Stimulated activated CD8-positive, alpha-beta memory T cell treated with anti-CD3 and anti-CD28 coated beads, Interleukin-12 subunit alpha, Interleukin-12 subunit beta, amount 100 ng/mL, for 24 hours (primary cell): ENCODE results near the gene CHMP6.

ENCODE experiments used
- DNase-seq: peaks from one replicate; pipeline ENCODE4 v3.0.0-alpha.2; 2020; ENCODE audit errors: extremely low read depth

The CHMP6 gene

DNA sequence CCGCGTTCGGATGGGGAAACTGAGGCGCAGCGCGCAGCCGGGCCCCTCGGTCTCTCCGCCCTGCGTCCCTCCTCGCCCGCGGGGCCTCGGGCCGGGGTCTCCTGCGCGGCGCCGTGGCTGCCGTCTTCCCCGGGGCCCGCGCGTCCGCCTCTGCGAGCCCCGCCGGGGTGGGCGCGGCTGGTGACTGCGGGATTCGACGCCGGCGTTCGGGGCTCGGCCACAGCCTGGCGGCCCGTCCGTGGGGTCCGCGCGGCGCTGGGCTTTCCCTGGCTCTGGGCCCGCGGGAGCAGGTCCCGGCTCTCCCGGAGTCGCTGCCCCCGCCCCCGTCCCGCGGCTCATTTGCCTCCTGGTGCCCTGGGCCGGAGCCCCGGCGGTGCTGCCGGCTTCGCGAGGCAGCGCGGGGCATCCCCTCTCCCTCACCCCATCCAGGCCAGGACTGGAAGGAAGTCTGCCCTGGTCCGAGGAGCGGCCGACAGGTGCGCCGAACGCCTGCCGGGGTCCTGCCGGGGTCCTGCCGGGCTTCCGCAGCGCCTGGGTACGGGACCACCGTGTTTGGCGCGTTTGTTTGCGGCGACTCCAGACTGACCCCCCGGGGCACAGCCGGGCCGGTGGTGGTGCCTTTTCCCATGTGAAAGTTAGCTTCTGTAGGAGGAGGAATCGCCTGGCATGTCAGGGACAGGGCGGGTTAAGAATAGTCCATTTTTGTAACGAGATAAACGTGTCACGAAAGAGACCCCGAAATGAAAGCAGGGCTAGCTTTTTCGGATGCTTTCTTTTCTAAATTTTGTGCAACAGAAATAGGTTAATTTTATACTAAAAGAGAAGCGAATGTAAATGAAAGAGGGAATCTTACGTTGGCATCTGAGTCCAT lies 671 bp downstream of the CHMP6 start:
- DNase-seq: no peak

DNA sequence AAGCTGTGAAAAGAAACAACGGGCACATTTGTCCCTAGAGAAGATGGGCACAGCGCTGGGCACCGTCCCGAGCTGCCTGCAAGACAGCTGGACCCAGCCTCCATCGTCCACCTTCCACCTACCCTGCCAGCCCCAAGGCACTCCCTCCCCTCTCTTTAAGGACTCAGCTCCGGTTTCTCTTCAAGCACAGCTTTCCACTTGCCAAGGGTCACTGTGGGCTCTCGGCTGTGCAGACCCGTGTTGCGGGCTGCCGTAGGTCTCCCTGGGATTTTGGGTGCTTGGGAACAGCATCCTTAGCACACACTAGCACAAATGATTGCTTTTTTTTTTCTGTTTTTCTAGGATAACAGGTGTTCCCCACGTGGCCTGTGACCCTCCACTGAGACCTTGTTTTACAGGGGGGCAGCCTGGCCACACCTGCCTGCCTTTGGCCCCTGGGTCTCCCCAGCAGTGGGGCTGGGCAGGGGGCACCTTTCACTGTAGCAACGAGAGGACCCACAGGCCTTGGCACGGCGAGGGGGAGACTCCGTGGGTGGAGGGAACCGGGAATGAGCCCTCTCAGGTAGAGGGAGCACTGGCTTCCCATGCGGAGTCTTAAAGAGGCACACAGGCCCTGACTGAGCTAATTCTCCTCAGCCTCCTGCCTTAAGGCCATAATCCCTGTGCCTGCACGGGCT lies 1.4 kb downstream of the CHMP6 start:
- DNase-seq: no peak

DNA sequence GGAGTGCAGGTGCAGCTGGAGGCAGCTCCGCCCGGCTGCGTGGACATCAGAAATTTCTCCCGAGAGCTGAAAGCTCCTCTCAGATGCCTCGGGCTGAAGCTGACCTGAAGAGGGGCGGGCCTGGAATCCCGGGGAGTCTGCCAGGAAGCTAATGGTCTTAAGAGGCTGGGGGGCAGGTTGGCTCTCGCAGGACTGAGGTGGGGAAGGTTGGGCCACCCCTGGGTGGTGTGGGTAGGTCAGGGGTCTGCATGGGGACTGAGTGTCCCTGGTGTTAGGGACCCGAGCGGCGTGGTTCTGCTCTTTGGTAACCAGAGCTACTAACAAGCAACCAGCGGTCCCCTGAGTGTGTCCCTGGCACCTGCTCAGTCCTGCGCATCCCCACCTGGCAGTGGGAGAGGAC lies 3.5 kb downstream of the CHMP6 start:
- no peak for DNase-seq

DNA sequence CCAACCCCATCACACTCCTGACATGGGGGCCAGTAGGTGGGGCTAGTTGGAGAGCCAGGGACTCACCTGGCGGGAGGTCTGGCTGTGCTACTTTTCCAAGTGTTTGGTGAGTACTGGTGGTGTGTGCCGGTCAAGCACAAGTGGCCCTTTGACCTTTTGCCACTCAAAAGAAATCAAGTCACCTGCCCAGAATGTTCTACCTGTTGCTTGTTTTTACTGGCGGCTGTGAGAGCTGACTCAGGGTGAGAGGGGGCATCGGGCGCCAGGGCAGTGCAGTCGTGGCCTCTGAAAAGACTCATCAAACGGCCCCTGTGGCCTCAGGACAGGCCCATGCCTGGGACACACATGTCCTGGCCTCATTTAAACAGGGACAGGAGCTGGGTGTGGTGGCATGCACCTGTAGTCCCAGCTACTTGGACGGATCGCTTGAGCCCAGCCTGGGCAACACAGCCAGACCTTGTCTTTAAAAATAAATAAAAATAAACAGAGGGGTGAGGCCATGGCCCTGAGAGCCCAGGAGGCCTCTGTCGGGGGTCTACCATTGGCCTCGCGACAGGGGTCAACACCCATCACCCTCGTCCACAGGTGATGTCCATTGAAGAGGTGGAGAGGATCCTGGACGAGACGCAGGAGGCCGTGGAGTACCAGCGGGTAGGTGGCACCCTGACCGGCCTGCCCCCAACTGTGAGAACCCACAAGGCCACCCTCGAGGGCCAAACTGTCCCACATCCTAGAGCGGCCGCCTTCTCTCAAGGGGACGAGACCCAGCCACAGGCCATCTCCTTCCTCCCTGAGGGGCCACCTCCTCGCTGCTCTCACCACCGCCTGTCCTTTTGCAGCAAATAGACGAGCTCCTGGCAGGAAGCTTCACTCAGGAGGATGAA lies 5.0 kb downstream of the CHMP6 start:
- no peak for DNase-seq

DNA sequence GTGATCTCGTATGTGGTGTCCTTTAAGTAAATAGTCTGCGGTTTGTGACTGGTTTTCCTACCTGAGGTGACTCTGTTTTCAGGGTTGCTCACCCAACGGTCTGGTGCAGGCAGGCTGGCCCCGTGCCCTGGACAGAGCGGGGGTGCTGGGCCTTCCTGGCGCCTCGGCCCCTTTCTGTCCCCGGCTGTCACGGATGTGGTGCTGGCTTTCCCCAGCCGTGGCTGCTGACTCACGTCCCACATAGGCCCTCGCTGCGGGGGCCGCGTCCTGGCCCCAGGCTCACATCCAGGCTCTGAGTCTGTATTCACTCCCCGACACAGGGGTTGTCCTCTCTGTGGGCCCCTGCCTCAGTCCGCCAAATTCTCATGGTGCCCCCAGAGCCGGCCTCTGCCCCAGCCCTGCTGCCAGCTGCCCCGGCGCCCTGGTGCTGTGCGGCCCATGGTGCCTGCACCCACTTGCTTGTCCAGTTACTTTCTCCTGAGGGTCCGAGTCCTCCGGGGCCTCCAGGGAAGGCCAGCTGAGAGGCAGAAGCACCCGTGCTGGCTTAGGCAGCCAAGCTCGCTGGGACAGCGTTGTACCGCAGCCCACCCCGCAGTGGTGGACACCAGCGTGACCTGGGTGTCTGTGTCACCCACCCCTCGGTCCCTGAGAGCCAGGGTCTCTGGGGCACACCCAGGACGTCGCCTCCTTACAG lies 5.9 kb downstream of the CHMP6 start:
- DNase-seq: no peak

DNA sequence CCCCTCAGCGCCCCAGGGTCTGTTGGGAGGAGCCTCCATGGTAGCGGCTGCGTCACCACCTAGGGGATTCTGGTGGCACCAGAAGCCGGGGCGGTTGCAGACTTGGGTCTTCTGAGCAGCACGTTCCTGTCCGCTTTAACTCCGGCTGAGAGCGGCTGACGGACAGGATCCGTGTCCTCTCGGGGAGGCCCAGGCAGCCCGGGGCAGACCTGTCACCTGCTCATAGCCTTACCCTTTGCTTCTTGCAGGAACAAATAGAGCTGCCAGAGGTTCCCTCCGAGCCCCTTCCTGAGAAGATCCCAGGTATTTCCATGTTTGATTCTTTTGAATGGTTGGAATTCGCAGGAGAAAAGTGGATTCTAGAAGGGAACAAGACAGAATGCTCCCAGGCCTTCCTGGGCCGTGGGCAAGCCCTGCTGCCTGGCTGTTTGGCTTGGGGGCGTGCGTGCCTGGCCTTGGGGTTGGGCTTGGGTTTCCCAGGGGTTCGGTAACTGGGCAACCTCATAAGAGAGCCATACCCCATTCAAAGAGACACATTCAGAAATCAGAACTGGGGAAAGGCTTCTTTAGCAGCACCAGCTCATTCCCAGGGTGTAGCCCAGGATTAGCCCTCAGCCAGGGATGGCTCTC lies 6.6 kb downstream of the CHMP6 start:
- no peak for DNase-seq

DNA sequence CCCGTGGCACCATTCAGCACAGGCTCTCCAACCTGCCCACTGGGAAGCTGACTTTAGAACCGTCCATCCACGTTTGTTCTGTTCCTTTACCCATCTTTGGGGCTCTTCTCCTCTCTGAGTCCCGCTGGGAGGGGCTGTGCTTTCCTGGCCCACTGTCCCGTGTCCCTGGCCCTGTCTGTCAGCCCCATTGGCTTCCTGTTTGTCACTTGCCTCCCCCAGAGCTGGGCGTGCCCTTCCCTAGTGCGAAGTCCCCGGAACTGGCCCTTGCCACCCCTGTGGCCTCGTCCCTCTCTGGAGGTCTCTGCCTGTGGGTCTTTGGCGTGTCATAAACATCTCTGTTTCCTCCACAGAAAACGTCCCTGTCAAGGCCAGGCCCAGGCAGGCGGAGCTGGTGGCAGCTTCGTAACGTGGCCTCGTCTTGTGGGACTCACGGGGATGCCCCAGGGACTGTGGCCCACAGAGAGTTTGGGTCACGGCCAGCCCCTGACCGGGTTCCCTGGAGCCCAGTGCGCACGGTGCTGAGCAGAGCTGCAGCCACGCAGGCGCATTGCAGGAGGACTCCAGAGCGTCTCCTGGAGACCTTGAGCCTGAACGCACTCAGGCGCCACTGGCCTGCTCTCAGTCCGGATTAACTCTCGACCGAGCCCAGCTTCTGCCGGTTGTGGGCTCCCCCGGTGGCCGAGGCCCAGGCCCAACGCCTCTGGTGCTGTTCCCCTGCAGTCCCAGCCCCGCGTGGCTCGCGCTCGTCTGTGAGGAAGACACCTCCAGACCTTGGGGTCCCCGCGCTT lies 7.3 kb downstream of the CHMP6 start:
- no peak for DNase-seq

DNA sequence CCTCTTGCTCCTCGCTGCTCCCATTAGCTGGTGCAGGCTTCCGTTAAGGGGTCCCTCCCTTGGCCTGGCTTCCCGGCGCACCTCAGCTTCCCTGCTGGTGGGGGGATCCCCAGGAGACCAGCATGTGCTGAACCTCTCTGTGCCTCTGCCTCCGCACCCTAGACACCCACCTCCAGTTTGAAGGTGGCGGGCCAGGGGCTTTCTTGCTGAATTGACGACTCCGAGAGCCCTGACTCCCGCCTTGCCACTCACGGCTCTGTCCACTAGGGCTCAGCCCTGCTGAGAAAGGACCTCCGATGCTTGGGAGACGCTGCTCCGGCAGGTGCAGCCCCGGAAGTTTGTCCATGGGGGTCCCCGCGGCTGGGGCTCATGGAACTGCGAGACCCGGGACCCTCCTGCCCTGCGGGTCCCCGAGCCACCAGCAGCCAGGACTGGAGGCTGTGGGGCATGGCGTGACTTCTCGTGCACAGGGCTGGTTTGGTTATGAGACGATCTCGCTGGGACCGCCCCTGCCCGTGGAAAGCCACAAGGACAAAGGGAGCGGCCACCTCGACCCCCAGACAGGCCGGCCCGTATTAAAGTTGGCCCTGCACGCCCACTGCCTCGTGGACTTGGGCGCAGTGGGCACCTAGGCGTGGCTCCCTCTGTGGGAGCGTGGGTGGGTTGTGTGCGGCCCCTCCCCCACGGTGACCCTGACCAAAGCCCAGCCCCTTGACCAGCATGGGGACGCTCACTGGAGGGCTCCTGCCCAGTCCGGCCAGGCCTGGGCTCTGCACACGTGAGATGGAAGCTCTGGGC lies 8.1 kb downstream of the CHMP6 start:
- no peak for DNase-seq

DNA sequence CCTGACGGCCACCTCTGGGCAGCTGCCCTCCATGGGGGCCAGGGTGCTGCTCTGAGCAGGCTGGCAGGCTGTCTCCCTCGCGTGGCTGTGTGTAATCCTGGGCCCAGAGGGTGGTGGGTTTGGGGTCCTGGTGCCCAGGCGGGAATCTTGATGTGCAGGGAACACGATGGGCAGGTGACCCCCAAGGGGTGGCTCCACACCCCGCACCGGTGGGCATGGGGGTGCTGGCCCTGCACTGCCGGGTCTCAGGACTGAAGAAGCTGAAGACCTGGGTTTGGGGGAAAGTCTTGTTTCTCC lies 8.6 kb downstream of the CHMP6 start:
- no peak for DNase-seq

DNA sequence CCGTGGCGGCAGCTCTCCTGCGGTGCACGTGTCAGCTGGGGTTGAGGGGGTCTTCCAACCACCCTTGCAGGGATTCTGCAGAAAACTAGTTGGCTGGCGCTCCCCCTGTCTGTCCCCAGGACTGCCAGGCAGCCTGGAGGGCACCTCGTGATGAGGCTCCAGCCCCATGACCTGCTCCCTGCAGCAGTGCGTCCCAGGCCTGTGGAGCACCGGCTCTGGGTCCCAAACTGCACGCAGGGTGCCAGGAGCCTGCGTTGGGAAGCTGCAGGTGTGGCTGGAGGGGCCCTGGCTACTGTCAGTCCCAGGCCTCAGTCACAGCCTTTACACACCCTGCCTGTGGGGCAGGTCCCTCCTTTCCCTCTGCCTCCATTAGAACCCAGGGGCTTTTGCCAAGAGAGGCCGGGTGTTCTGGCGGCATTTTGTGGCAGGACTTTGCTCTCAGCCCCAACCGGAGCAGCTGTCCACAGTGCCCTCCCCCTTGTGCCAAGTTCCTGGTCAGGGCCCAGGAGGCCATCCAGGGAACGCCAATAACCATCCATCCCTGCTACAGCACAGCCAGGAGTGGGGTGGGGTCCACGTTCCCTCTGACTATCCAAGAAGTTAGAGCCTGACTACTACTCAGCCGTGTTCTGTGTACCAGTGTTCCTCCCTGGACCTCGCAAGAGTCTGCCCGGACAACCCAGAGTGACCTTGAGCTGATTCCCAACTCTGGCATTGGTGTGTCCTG lies 9.2 kb downstream of the CHMP6 start:
- DNase-seq: no peak

DNA sequence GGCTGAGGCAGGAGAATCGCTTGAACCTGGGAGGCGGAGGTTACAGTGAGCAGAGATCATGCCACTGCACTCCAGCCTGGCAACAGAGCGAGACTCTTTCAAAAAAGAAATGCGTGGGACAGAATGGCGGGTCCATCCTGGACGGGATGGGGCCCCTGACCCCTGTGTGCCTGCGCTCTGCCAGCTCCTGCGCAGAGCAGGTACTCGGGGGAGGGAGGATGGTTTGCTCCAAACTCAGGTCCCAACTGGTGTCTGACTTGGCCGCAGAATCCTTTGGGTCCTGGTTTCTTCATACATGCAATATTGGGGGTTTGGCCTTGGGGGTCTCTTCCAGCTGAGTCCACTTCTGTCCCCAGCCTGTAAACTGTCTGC lies 10.4 kb downstream of the CHMP6 start:
- no peak for DNase-seq

DNA sequence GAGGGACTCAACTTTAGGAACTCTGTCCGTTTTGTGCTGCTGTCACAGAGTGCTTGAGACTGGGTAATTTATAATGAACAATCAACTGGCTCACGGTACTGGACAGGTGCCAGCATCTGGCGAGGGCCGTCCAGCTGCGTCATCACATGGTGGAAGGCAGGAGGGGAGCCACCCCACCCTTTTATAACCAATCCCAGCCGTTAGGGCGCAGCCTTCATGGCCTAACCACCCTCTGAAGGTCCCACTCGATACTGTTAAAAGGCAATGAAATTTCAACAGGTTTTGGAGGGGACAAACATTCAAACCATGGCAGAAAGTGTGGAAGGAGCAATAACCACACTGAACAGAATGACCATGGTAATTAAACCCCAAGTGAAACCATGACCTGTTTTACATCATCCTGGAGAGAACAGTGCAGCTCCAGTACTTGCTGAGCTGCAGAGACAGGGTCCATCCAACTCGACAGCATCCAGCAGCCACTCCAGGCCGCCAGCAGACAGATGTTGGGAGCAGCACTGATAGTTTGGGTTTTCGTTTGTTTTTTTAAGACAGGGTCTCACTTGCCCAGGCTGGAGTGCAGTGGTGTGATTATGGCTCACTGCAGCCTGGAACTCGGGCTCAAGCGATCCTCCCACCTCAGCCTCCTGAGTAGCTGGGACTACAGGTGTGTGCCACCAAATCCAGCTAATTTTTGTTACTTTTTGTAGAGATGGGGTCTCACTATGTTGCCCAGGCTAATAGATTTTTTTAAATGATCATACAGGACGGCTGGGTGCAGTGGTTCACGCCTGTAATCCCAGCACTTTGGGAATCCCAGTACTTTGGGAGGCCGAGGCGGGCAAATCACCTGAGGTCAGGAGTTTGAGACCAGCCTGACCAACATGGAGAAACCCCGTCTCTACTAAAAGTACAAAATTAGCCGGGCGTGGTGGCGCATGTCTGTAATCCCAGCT lies 11.0 kb downstream of the CHMP6 start:
- DNase-seq: no peak

DNA sequence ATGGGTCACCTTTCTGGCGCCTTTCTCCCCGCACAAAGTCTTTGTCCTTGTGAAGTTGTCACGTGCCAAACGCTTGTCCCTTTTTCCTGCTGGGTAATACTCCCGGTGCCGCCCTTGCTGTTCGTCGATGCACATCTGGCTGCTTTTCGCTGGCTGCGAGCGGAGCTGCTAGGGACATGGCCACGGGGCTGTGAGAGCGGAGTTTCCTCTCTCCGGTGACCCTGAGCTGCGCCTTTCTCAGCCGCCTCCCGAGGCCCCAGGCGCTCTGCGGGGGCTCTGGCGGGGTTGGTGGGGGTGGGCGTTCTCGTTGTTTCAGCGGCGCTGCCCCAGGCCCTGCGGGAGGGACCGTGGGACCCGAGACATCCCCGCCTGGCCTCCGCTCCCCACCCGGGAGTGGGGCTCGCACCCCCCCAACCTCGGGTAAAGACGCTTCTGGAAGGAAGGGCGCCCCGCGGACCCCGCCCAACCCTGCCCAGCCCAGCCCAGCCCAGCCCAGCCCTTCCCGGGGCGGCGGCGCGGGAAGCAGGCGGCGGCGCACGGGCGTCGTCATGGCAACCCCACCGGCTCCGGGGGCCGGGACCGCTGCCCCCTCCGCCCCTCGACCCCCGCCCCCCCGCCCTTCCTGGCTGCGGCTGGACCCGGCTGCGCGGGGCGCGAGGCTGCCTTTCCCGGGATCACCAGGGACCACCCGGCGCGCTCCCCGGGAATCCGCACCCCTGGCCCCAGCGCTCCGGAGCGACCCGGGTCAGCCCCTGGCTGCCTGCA lies 12.3 kb downstream of the CHMP6 start:
- DNase-seq: no peak

DNA sequence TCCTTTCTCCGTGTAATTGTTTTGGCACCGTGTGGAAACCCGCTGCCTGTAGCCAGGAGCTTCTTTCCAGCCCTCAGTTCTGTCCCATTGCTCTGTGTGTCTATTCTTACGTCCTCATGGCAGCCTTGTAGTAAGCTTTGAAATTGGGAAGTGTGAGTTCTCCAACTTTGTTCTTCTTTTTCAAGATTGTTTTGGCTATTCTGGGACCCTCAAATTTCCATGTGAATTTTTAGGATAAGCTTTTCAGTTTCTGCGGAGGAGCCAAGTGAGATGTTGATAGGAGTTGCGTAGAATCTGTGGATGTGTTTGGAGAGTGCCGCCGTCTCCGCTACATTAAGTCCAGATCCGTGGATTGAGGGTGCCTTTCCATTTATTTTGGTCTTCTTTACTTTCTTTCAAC lies 15.2 kb downstream of the CHMP6 start:
- DNase-seq: no peak

DNA sequence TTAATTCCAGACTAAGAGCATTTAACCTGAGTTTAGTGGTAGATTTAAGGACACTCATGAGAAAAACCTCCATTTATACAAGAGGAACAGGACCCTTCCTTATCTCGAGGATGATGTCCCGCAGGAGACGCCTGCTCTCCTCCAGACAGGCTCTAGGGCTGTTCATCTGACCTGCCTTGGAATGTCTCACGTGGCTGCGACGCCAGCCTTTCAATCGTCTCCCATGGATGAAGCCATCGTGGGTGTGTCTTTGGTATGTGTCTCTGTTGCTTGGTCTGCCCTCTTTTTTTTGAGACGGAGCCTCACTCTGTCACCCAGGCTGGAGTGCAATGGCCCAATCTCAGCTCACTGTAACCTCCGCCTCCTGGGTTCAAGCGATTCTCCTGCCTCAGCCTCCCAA lies 16.5 kb downstream of the CHMP6 start:
- DNase-seq: no peak

DNA sequence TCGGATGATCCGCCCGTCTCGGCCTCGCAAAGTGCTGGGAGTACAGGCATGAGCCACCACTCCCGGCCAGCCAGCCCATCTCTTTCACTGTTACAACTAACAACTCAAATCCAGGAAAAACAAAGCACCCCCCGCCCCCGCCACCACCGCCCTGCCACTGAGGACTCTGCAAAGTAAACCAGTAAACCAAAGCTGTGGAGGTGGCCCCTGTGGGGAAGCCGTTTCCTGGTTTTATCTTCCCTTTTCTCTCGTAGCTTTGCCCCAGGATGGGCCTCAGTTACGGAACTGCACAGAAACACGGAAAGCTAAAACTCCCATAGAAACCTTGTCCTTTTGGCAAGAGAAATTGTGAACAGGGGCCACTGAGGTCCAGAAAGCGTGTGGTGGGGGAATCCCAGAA lies 17.5 kb downstream of the CHMP6 start:
- DNase-seq: no peak

DNA sequence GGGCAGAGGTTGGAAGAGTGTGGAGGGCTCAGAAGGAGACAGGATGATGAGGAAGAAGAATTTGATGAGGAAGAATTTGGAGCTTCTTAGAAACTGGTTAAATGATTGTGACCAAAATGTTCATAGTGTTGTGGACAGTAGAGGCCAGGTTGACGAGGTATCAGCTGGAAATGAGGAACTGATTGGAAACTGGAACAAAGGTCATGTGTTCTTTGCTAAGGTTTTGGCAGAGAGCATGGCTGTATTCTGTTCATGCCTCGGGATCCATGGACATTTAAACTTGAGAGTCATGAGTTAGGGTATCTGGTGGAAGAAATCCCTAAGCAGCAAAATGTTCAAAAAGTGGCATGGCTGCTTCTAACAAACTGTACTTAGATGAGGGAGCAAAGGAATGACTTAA lies 19.3 kb downstream of the CHMP6 start:
- no peak for DNase-seq
